Subcutaneous preadipocyte (primary cell): ENCODE measurements around the gene TPSB2. TPM values are rescaled to one million over a fixed set of nuclear protein-coding genes. Genes with fewer than 3 reads are reported as not detected.

Experiments
- total RNA-seq: library from RNA; depleted of rRNA; stranded (reverse); fragments of >200 nt; gene quantifications from 2 replicates; pipeline ENCODE4 v1.2.3, GENCODE V29; 2012

Gene TPSB2
- not detected in 2 replicates for total RNA-seq

GRCh38 chr16:1230084-1230470, at the start of gene TPSB2:
Gene TPSB2 (minus strand): TSS chr16:1230184. CDS start chr16:1229951, 233 bp downstream.

GRCh38 chr16:1255276-1256122, 25.5 kb upstream of the TPSB2 start, which contains the start of gene TPSD1:
Gene TPSD1 (plus strand): TSS chr16:1256069. CDS start chr16:1256281, 212 bp downstream.

GRCh38 chr16:1240436-1240835, 10.5 kb upstream of the TPSB2 start, which contains the start of gene TPSAB1:
Gene TPSAB1 (plus strand): TSS chr16:1240705. CDS start chr16:1240939, 234 bp downstream.

GRCh38 chr16:1225051-1225451, 4.9 kb downstream of the TPSB2 start, which contains the start of gene TPSG1:
Gene TPSG1 (minus strand): TSS chr16:1225268. CDS start chr16:1225252, 16 bp downstream.

Other genes starting within 250 kb of the TPSB2 start
- under 0.01 and 0.78 TPM in 2 replicates for gene SOX8, start 248.4 kb downstream of the TPSB2 start, total RNA-seq
- not detected in 2 replicates for gene SSTR5, start 157.4 kb downstream of the TPSB2 start, total RNA-seq
- gene C1QTNF8, start 133.9 kb downstream of the TPSB2 start, total RNA-seq: not detected in 2 replicates
- gene CACNA1H, start 77.1 kb downstream of the TPSB2 start, total RNA-seq: under 0.01 and 0.20 TPM in 2 replicates
- gene TPSG1, start 4.9 kb downstream of the TPSB2 start, total RNA-seq: not detected in 2 replicates
- gene TPSAB1, start 10.5 kb upstream of the TPSB2 start, total RNA-seq: not detected in 2 replicates
- not detected in 2 replicates for gene TPSD1, start 25.9 kb upstream of the TPSB2 start, total RNA-seq
- gene UBE2I, start 79.5 kb upstream of the TPSB2 start, total RNA-seq: 46.7 and 58.3 TPM in 2 replicates
- under 0.01 TPM in 2 replicates for gene BAIAP3, start 103.5 kb upstream of the TPSB2 start, total RNA-seq
- gene TSR3, start 121.7 kb upstream of the TPSB2 start, total RNA-seq: 48.9 and 52.9 TPM in 2 replicates
- gene GNPTG, start 121.7 kb upstream of the TPSB2 start, total RNA-seq: 27.0 and 35.6 TPM in 2 replicates
- 5.5 and 8.4 TPM in 2 replicates for gene UNKL, start 184.5 kb upstream of the TPSB2 start, total RNA-seq
- 14.1 and 15.1 TPM in 2 replicates for gene UQCC4, start 190.6 kb upstream of the TPSB2 start, total RNA-seq
- not detected in 2 replicates for gene PERCC1, start 200.9 kb upstream of the TPSB2 start, total RNA-seq
- gene CCDC154, start 214.4 kb upstream of the TPSB2 start, total RNA-seq: under 0.01 and 0.20 TPM in 2 replicates
- 80.0 and 107 TPM in 2 replicates for gene CLCN7, start 244.8 kb upstream of the TPSB2 start, total RNA-seq